NB4 (cell line): Measurements from ENCODE around the gene PARPBP.
"Not testable (repeated sequence)": the region's sequence is repeated elsewhere in the genome, so short reads cannot be mapped to it uniquely, and the experiment has no call there.

Experiments
- MYC ChIP-seq: IDR thresholded peaks from 2 replicates; pipeline ENCODE4 v1.6.1; 2011; ENCODE audit warnings: low read depth, low read length
- POLR2A ChIP-seq: IDR thresholded peaks from 2 replicates; pipeline ENCODE4 v1.6.1; 2011; ENCODE audit warnings: mild to moderate bottlenecking; ENCODE audit not compliant: insufficient read length; ENCODE audit errors: extremely low read depth

- TF ChIP-seq MYC, POLR2A: not testable (repeated sequence)
Observed at GRCh38 chr12:102155206-102155605, 35.2 kb downstream of the PARPBP start.
